ENCODE data around the gene SEMA5B. TPM values are rescaled to one million over a fixed set of nuclear protein-coding genes. Genes with fewer than 3 reads are reported as not detected.

The SEMA5B gene
- total and polyA plus RNA-seq, 12 donors, result 0.35 to 4.3 (median 1.8) TPM

DNA sequence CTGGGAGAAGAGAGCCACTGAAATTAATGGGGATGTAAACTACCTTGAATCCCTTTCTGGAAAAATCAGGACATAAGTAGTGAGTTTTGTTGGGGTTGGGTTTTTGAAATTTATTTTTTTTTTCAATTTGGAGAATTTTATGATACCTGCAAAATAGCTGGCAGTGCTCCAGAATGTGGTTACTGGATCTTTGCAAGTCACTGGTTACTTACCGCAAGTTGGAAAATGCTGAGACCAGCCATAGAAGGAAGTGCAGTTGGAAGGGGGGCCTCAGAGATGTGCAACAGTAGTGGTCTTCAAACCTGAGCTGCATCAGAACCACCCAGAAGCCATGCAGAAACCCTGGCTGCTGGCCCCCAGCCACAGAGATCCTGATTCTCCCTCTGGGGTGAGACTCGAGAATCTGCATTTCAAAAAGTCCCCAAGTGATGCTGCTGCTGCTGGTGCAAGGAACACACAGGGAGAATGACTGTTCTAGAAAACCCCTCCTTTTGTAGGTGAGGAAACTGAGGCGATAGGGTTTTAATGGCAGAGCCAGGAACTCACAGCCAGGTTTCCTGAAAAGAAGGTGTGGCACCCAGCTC is 39.7 kb downstream of the SEMA5B start:
- 72 to 81% (median 79%) methylated on average over 3 of the region's 3 CpGs for WGBS, 4 donors
- no peaks in the 10 kb centered on the region for H3K4me1 ChIP-seq (replicated peaks in 1 of 2)
- TF ChIP-seq POLR2A (IDR thresholded peaks at IDR 0.05), result no peak
- TF ChIP-seq, protein P1, sequence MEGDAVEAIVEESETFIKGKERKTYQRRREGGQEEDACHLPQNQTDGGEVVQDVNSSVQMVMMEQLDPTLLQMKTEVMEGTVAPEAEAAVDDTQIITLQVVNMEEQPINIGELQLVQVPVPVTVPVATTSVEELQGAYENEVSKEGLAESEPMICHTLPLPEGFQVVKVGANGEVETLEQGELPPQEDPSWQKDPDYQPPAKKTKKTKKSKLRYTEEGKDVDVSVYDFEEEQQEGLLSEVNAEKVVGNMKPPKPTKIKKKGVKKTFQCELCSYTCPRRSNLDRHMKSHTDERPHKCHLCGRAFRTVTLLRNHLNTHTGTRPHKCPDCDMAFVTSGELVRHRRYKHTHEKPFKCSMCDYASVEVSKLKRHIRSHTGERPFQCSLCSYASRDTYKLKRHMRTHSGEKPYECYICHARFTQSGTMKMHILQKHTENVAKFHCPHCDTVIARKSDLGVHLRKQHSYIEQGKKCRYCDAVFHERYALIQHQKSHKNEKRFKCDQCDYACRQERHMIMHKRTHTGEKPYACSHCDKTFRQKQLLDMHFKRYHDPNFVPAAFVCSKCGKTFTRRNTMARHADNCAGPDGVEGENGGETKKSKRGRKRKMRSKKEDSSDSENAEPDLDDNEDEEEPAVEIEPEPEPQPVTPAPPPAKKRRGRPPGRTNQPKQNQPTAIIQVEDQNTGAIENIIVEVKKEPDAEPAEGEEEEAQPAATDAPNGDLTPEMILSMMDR (IDR thresholded peaks at IDR 0.05), result no peak
- no peak overlapping the region for H3K27ac ChIP-seq
- DNase-seq, result no peak
- peaks cover 3% of the 10 kb centered on the region for H3K27me3 ChIP-seq
- no peaks in the 10 kb centered on the region for H3K36me3 ChIP-seq (replicated peaks in 1 of 2)
- H3K9me3 ChIP-seq (replicated peaks in 1 of 3), result no peaks in the 10 kb centered on the region
- intact Hi-C loops (cut with DNase I), result no loop called here
- H3K4me3 ChIP-seq, result no peak overlapping the region

DNA sequence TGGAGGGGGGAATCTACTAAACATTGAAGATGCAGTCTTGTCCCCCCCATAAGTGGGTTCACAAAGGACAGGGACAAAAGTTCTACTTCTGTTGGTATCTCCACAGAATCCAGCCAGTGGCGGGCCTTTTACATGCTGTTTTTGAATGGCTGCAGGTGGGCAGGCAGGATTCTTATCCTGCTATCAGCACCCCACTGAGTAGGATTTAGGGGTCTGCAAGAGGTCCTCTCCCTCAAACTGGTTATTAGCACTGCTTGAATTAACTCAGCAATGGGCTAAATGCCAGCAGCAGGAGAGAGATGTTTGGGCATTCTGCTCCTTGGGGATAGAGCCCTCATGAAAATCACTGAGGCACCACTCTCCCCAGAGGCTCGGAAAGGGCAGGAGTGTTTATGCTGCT is 40.3 kb downstream of the SEMA5B start:
- Histone ChIP-seq H3K4me1 (replicated peaks in 1 of 2) (no peaks in the 10 kb centered on the region), H3K4me3 (no peak overlapping the region), H3K27me3 (peaks cover 3% of the 10 kb centered on the region), H3K9me3 (replicated peaks in 1 of 3) (no peaks in the 10 kb centered on the region), H3K36me3 (replicated peaks in 1 of 2) (no peaks in the 10 kb centered on the region), H3K27ac (no peak overlapping the region)
- intact Hi-C loops (cut with DNase I), result no loop called here
- TF ChIP-seq, protein P1 (IDR thresholded peaks at IDR 0.05), result no peak
- no peak for TF ChIP-seq POLR2A (IDR thresholded peaks at IDR 0.05)
- 90 to 100% (median 94%) methylated on average over 1 to 2 of the region's 2 CpGs for WGBS, 4 donors
- no peak for DNase-seq

GRCh38 chr3:122986693-122987179 is 40.8 kb downstream of the SEMA5B start:
- no peaks in the 10 kb centered on the region for H3K4me1 ChIP-seq (replicated peaks in 1 of 2)
- no peaks in the 10 kb centered on the region for H3K9me3 ChIP-seq (replicated peaks in 1 of 3)
- no peak overlapping the region for H3K27ac ChIP-seq
- TF ChIP-seq POLR2A (IDR thresholded peaks at IDR 0.05), result no peak
- TF ChIP-seq, protein P1 (IDR thresholded peaks at IDR 0.05), result no peak
- intact Hi-C loops (cut with DNase I), result no loop called here
- H3K4me3 ChIP-seq, result no peak overlapping the region
- no peaks in the 10 kb centered on the region for H3K36me3 ChIP-seq (replicated peaks in 1 of 2)
- no peak for DNase-seq
- 69 to 76% (median 71%) methylated on average over 6 of the region's 6 CpGs for WGBS, 4 donors
- H3K27me3 ChIP-seq, result peaks cover 3% of the 10 kb centered on the region

- intact Hi-C loops (cut with DNase I), result no loop called here
Observed at GRCh38 chr3:122985539-122985938, 42.0 kb downstream of the SEMA5B start.

More at GRCh38 chr3:122985539-122985938, 42.0 kb downstream of the SEMA5B start:
- H3K27me3 ChIP-seq, result peaks cover 3% of the 10 kb centered on the region
- H3K27ac ChIP-seq, result no peak overlapping the region
- TF ChIP-seq, protein P1 (IDR thresholded peaks at IDR 0.05), result no peak
- no peak for TF ChIP-seq POLR2A (IDR thresholded peaks at IDR 0.05)
- WGBS, 4 donors, result 84 to 90% (median 89%) methylated on average over 4 of the region's 4 CpGs
- H3K4me3 ChIP-seq, result no peak overlapping the region
- H3K9me3 ChIP-seq (replicated peaks in 1 of 3), result no peaks in the 10 kb centered on the region
- DNase-seq, result no peak
- no peaks in the 10 kb centered on the region for H3K4me1 ChIP-seq (replicated peaks in 1 of 2)
- no peaks in the 10 kb centered on the region for H3K36me3 ChIP-seq (replicated peaks in 1 of 2)
